GM12878 (cell line): Measurements from ENCODE around the gene HOXB6. TPM values are rescaled to one million over a fixed set of nuclear protein-coding genes. Genes with fewer than 3 reads are reported as not detected.

Source experiments
- ATAC-seq: fragments of 200-7000 bp; cut with Tn5 transposase; 3 replicates; pipeline ENCODE4 v1.9.1; 2020; ENCODE audit warnings: mild to moderate bottlenecking, moderate library complexity
- BruUV-seq: library from RNA; stranded (reverse); fragments of 400-500 nt; replicated peaks from 2 replicates; lab custom pipeline; 2021; lab: Mats Ljungman, UMichigan
- CTCF ChIA-PET: fragments of 300-600 bp; sonication (Branson Sonifier 250); formaldehyde crosslinking; extraction: SDS; loops from one replicate; lab custom pipeline; 2021; ENCODE audit warnings: inconsistent platforms; lab: Yijun Ruan, JAX
- POLR2A ChIA-PET: fragments of 350-600 bp; formaldehyde crosslinking; extraction: SDS; loops from one replicate; lab custom pipeline; 2021; ENCODE audit warnings: inconsistent platforms; lab: Charles Lee
- RAD21 ChIA-PET: fragments of 300-600 bp; sonication (Branson Sonifier 250); formaldehyde crosslinking; loops from one replicate; lab custom pipeline; 2023; ENCODE audit warnings: antibody characterized with exemption; ENCODE audit not compliant: unreplicated experiment; lab: Charles Lee
- SMC1A ChIA-PET: fragments of 300-600 bp; sonication (Branson Sonifier 250); formaldehyde crosslinking; loops from one replicate; lab custom pipeline; 2023; ENCODE audit not compliant: unreplicated experiment, uncharacterized antibody; lab: Charles Lee
- DNase-seq: peaks from one replicate; pipeline ENCODE4 v3.0.0-alpha.2; 2011; ENCODE audit warnings: low read depth, low spot score
- FAIRE-seq: peaks from 3 replicates; lab custom pipeline; 2011; peaks lifted over from hg19 to GRCh38; lab: Jason Lieb, UNC
- H2AFZ ChIP-seq: 2 replicates; pipeline ENCODE4 v1.6.0; 2011; ENCODE audit warnings: low read depth, low read length, control low read depth; ENCODE audit not compliant: control insufficient read depth
- H3K27ac ChIP-seq: 2 replicates; pipeline ENCODE4 v1.5.1; 2011; ENCODE audit warnings: control low read depth; ENCODE audit not compliant: control insufficient read depth, insufficient read depth
- H3K27me3 ChIP-seq, 2 experiments: replicated peaks in 1 of 2; 2 replicates each; pipeline versions ENCODE4 v1.6.0 to v1.6.1; 2011; ENCODE audit warnings: low read length in 1 of 2; ENCODE audit not compliant: control insufficient read depth in 2 of 2, insufficient read depth in 2 of 2
- H3K36me3 ChIP-seq, 2 experiments: 2 replicates each; pipeline ENCODE4 v1.5.1; 2011; ENCODE audit warnings: low read length in 1 of 2; ENCODE audit not compliant: control insufficient read depth in 2 of 2, insufficient read depth in 2 of 2
- H3K4me1 ChIP-seq: 2 replicates; pipeline ENCODE4 v1.6.1; 2011; ENCODE audit warnings: mild to moderate bottlenecking, low read length, moderate library complexity, mixed read lengths; ENCODE audit not compliant: control insufficient read depth, insufficient read depth
- H3K4me2 ChIP-seq: 2 replicates; pipeline ENCODE4 v1.6.0; 2011; ENCODE audit warnings: control low read depth; ENCODE audit not compliant: control insufficient read depth, insufficient read depth
- H3K4me3 ChIP-seq: fragments of 200-600 bp; sonication (generic); 2 replicates; pipeline ENCODE4 v1.5.1; 2016
- H3K79me2 ChIP-seq: 2 replicates; pipeline ENCODE4 v1.6.0; 2011; ENCODE audit warnings: low read length; ENCODE audit not compliant: control insufficient read depth, insufficient read depth
- H3K9ac ChIP-seq: 2 replicates; pipeline ENCODE4 v1.8.0; 2011; ENCODE audit warnings: low read length, control low read depth, mixed read lengths; ENCODE audit not compliant: control insufficient read depth, insufficient read depth
- H3K9me3 ChIP-seq: replicated peaks from 3 replicates; pipeline ENCODE4 v1.5.1; 2011; ENCODE audit warnings: mild to moderate bottlenecking, low read length; ENCODE audit not compliant: control insufficient read depth, insufficient read depth
- H4K20me1 ChIP-seq: 2 replicates; pipeline ENCODE4 v1.6.0; 2011; ENCODE audit not compliant: control insufficient read depth, insufficient read depth
- CHD4 ChIP-seq: fragments of 200-600 bp; sonication (generic); IDR thresholded peaks from 2 replicates; pipeline ENCODE4 v1.6.1; 2016; ENCODE audit warnings: mild to moderate bottlenecking
- GABPA ChIP-seq: IDR thresholded peaks from 2 replicates; pipeline ENCODE4 v1.6.1; 2014; ENCODE audit warnings: antibody characterized with exemption, low read depth, mild to moderate bottlenecking, inconsistent platforms
- KAT2A ChIP-seq: conservative IDR thresholded peaks from 2 replicates; pipeline ENCODE4 v1.6.1; 2011; ENCODE audit warnings: low read depth, low read length; ENCODE audit not compliant: control insufficient read depth
- TCF12 ChIP-seq: IDR thresholded peaks from 2 replicates; pipeline ENCODE4 v1.6.1; 2011; ENCODE audit warnings: low read depth, mild to moderate bottlenecking, low read length
- WRNIP1 ChIP-seq: IDR thresholded peaks from 2 replicates; pipeline ENCODE4 v1.6.1; 2011; ENCODE audit warnings: low read depth, low read length, improper control_type of control experiment, borderline replicate concordance
- WGBS: methylation state at CpG from one replicate; pipeline ENCODE4 v1.1.6; 2016; ENCODE audit warnings: low lambda C conversion rate; ENCODE audit not compliant: insufficient replicate concordance, insufficient coverage; ENCODE audit errors: missing lambda C conversion rate; 5-methylcytosine and 5-hydroxymethylcytosine counted together
- in situ Hi-C: fragments of 300-500 bp; cut with MboI; formaldehyde crosslinking; loops from 9 replicates; pipeline ENCODE4 v1.14.3; 2018; ENCODE audit warnings: mixed read lengths
- intact Hi-C: fragments of 100-400 bp; cut with micrococcal nuclease; formaldehyde crosslinking; loops from one replicate; pipeline ENCODE4 v1.14.2; 2022; ENCODE audit not compliant: unreplicated experiment
- polyA plus RNA-seq, 11 experiments: library from polyadenylated mRNA; depleted of rRNA in 4 of 11; unstranded in 6 of 11; stranded (reverse) in 5 of 11; fragments of >200 nt; fragmentation: Nextera tagmentation in 4 of 11; fragmentation: Illumina TruSeq in 1 of 11; extraction: Ambion mirVana in 4 of 11; extraction: Trizol in 1 of 11; gene quantifications; 1 replicate in 1 of 11; 2 replicates in 10 of 11; pipeline versions ENCODE4 v1.2.1 to v1.2.3, GENCODE V29; 2011 to 2016; ENCODE audit warnings: inconsistent platforms in 2 of 11, missing spikeins in 2 of 11, low read depth in 1 of 11
- total RNA-seq, 4 experiments: library from RNA; depleted of rRNA in 3 of 4; stranded (reverse); fragments of >200 nt in 3 of 4; fragmentation: Illumina TruSeq in 1 of 4; extraction: Trizol in 1 of 4; gene quantifications; 2 replicates each; pipeline versions ENCODE4 v1.2.1 to v1.2.3, GENCODE V29; 2013 to 2021
- TF ChIP-seq, protein P1 (sequence below): IDR thresholded peaks from 2 replicates; pipeline ENCODE4 v1.6.1; 2011; ENCODE audit warnings: borderline replicate concordance, low read depth, mild to moderate bottlenecking, moderate library complexity, low read length; ENCODE audit not compliant: insufficient read depth, poor library complexity, severe bottlenecking

The HOXB6 gene
- total and polyA plus RNA-seq, 10 of the 15 experiments (the other 5 are each of a cell fraction or from before 2014, with no cell fraction given), result 0.04 to 0.51 (median 0.09) TPM; not detected in 2

DNA sequence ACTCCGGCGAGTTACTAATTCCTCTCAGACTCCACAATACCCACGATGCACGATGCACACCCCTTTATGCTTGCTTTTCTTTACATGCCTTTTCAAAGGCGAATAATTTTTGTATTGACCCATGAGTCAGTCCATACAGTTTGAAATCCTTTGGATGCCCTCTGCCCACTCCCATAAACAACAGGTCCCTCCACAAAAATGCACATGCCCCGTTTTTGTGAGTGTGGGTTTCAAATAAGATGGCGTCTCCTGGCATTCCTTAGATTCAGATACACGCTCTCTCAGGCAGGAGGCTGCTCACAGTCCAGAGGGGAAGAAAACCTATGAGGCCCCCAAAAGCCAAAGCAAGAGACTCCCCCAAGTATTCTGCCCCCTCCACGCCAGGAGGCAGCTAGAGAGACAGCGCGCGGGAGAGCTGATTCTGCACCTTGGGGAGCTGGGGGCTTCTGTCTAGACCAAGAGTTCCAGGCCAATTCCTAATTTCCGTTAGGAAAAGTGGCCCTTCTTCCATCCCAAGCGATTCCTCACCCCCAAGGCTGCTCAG is 40.9 kb upstream of the HOXB6 start:
- H3K27ac ChIP-seq, result no peak overlapping the region
- no peaks in the 10 kb centered on the region for H3K79me2 ChIP-seq

More for the DNA sequence above, 40.9 kb upstream of the HOXB6 start:
- in situ Hi-C loops, result no loop called here
- Histone ChIP-seq H4K20me1 (no peaks in the 10 kb centered on the region), H3K4me2 (no peak overlapping the region; the same call in 1 of the 2 replicates), H2AFZ (no peak overlapping the region), H3K9me3 (no peaks in the 10 kb centered on the region), H3K4me3 (no peak overlapping the region; the same call in 1 of the 2 replicates), H3K4me1 (peaks cover 7% of the 10 kb centered on the region), H3K9ac (no peak overlapping the region), H3K36me3 (no peaks in the 10 kb centered on the region), H3K27me3 (peaks cover 8 to 9% of the 10 kb centered on the region in 2 experiments)
- TF ChIP-seq, protein P1, sequence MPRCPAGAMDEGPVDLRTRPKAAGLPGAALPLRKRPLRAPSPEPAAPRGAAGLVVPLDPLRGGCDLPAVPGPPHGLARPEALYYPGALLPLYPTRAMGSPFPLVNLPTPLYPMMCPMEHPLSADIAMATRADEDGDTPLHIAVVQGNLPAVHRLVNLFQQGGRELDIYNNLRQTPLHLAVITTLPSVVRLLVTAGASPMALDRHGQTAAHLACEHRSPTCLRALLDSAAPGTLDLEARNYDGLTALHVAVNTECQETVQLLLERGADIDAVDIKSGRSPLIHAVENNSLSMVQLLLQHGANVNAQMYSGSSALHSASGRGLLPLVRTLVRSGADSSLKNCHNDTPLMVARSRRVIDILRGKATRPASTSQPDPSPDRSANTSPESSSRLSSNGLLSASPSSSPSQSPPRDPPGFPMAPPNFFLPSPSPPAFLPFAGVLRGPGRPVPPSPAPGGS, result no peak
- no peak for TF ChIP-seq TCF12
- no peak for TF ChIP-seq GABPA
- no peak for TF ChIP-seq CHD4
- TF ChIP-seq WRNIP1, result no peak
- TF ChIP-seq KAT2A, result no peak
- no peak for DNase-seq
- ChIA-PET RAD21 (no interaction called here), SMC1A (no interaction called here), CTCF (interaction anchor here (1.1 kb wide), 1 partner anchor 9 kb away, joined by 9 read pairs; no protein-coding TSS in a partner anchor), POLR2A (no interaction called here)
- intact Hi-C loops, result no loop called here
- FAIRE-seq, result no peak
- 69% methylated on average over 14 of the region's 14 CpGs for whole genome bisulfite sequencing
- ATAC-seq, result no peak
- no TSS peak for BruUV-seq
